ENCODE measurements around the gene IFNG-AS1.

DNA sequence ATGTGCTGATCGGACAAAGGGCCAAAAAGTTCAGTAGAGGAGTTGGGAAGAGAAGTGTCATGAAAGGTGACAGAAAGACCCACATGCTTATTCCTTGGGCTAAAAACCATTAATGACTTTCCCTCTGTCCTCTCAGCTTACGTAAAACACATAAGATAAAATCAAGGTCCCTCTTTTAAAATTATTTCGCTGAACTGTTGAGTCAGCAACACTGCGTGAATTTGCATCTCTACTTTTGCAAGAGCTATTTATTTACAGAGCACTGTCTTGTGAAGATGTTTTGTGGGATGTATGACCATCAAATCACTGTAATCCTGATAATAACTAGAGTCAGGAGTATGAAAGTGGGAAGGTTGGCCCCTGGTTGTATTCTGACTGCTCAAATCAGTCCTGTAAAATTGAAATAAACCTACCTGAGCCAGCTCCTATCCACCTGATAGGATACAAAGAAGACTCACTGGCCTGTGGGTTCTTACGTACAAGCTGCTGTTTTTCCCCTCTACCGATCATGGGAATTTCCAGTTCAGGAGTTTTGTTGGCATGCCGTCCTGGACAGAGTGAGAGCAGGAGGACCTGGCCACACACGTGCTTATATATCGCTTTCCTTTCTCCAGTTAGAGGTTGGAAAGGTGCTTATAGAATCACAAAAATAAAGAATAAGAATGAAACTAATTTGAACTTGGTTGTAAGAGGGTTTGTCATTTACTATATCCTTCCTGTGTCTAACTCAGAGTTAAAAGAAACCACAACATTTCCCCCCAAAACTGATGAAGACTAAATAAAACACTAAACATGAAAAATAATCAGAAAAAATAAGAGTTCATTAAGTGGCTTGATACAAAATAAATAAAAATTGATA, 42.9 kb downstream of the IFNG-AS1 start:
- TF ChIP-seq CTCF (conservative IDR thresholded peaks at IDR 0.05 in 1 of 2, IDR thresholded peaks at IDR 0.05 in 1 of 2; ENCODE audit: extremely low read depth in 1 of 2, insufficient read depth in 1 of 2, low read depth in 1 of 2, low read length in 2 of 2) (no peak), EZH2 (IDR thresholded peaks at IDR 0.05; ENCODE audit: borderline replicate concordance, low read length) (no peak)

Measured in mammary epithelial cell (primary cell).